ENCODE measurements around the gene TNS3. TPM values are rescaled to one million over a fixed set of nuclear protein-coding genes. Genes with fewer than 3 reads are reported as not detected.
A peak's percentile ranks its signal among the peaks of the same experiment; 100 is the strongest.

TNS3 gene
- total and polyA plus RNA-seq, 10 donors: 17.7 to 247 (median 147) TPM

GRCh38 chr7:47528471-47528870 lies 53.4 kb downstream of the TNS3 start:
- Histone ChIP-seq H3K36me3 (peaks cover 0 to 57% (median 14%) of the 10 kb centered on the region in 6 donors), H3K27ac (peak overlapping the region in 4 of 8 donors; percentile 10 to 49 (median 30)), H3K27me3 (replicated peaks in 1 of 7) (no peaks in the 10 kb centered on the region), H3K4me3 (no peak overlapping the region), H3K9me3 (no peaks in the 10 kb centered on the region), H3K4me1 (peaks cover 0 to 15% (median 6%) of the 10 kb centered on the region in 6 donors)
- no peak for DNase-seq
- TF ChIP-seq POLR2A (IDR thresholded peaks at IDR 0.05): no peak
- TF ChIP-seq CTCF (IDR thresholded peaks at IDR 0.05 in 8 of 11, conservative IDR thresholded peaks at IDR 0.05 in 3 of 11): no peak
- TF ChIP-seq POLR2AphosphoS5 (IDR thresholded peaks at IDR 0.05): no peak
- WGBS, 5 donors: 64 to 83% (median 78%) methylated on average over 6 of the region's 6 CpGs
- intact Hi-C loops (cut with DNase I; ENCODE audit: low total_unique reads): no loop called here

GRCh38 chr7:47526466-47526865 lies 55.4 kb downstream of the TNS3 start:
- Histone ChIP-seq H3K4me1 (peaks cover 0 to 10% (median 5%) of the 10 kb centered on the region in 6 donors), H3K4me3 (no peak overlapping the region), H3K36me3 (peaks cover 0 to 77% (median 16%) of the 10 kb centered on the region in 6 donors), H3K27ac (peak overlapping the region in 1 of 8 donors; percentile 8), H3K9me3 (no peaks in the 10 kb centered on the region), H3K27me3 (replicated peaks in 1 of 7) (no peaks in the 10 kb centered on the region)
- WGBS, 5 donors: 93 to 97% (median 93%) methylated on average over 6 of the region's 6 CpGs
- TF ChIP-seq POLR2AphosphoS5 (IDR thresholded peaks at IDR 0.05): peak in 1 of 3 donors; percentile 4
- TF ChIP-seq POLR2A (IDR thresholded peaks at IDR 0.05): no peak
- intact Hi-C loops (cut with DNase I; ENCODE audit: low total_unique reads): no loop called here
- DNase-seq: peak; percentile 46

GRCh38 chr7:47525066-47525623 lies 56.8 kb downstream of the TNS3 start:
- no peak overlapping the region for H3K27ac ChIP-seq
- 87 to 95% (median 92%) methylated on average over 12 of the region's 12 CpGs for WGBS, 5 donors
- TF ChIP-seq POLR2A (IDR thresholded peaks at IDR 0.05): no peak
- TF ChIP-seq CTCF (IDR thresholded peaks at IDR 0.05 in 8 of 11, conservative IDR thresholded peaks at IDR 0.05 in 3 of 11): no peak
- no peak for TF ChIP-seq POLR2AphosphoS5 (IDR thresholded peaks at IDR 0.05)
- H3K36me3 ChIP-seq: peaks cover 0 to 90% (median 16%) of the 10 kb centered on the region in 6 donors
- no peak overlapping the region for H3K4me3 ChIP-seq
- intact Hi-C loops (cut with DNase I; ENCODE audit: low total_unique reads): no loop called here
- no peaks in the 10 kb centered on the region for H3K9me3 ChIP-seq
- H3K4me1 ChIP-seq: peaks cover 0 to 22% (median 11%) of the 10 kb centered on the region in 6 donors
- peak; percentile 56 for DNase-seq
- no peaks in the 10 kb centered on the region for H3K27me3 ChIP-seq (replicated peaks in 1 of 7)

- WGBS, 5 donors: 72 to 95% (median 88%) methylated on average over 5 of the region's 5 CpGs
- no peak for TF ChIP-seq CTCF (IDR thresholded peaks at IDR 0.05 in 8 of 11, conservative IDR thresholded peaks at IDR 0.05 in 3 of 11)
- peaks cover 0 to 38% (median 14%) of the 10 kb centered on the region in 6 donors for H3K4me1 ChIP-seq
- DNase-seq: peak; percentile 56
- H3K27ac ChIP-seq: no peak overlapping the region
- intact Hi-C loops (cut with DNase I; ENCODE audit: low total_unique reads): no loop called here
- H3K9me3 ChIP-seq: no peaks in the 10 kb centered on the region
- no peaks in the 10 kb centered on the region for H3K27me3 ChIP-seq (replicated peaks in 1 of 7)
- H3K4me3 ChIP-seq: no peak overlapping the region
- H3K36me3 ChIP-seq: peaks cover 0 to 95% (median 16%) of the 10 kb centered on the region in 6 donors
Observed at GRCh38 chr7:47523401-47523800, 58.5 kb downstream of the TNS3 start.

Data from spleen (tissue), 11 donors.